ENCODE measurements around the gene CDK18.

The CDK18 gene

GRCh38 chr1:205569411-205570172 is 65.1 kb downstream of the CDK18 start:
- no peak for DNase-seq (ENCODE audit: low spot score)
- TF ChIP-seq CTCF (IDR thresholded peaks at IDR 0.05; ENCODE audit: extremely low read depth, missing control alignments): no peak

- DNase-seq (ENCODE audit: low spot score): no peak
- no peak for TF ChIP-seq CTCF (IDR thresholded peaks at IDR 0.05; ENCODE audit: extremely low read depth, missing control alignments)
Observed at GRCh38 chr1:205570173-205570501, 65.7 kb downstream of the CDK18 start.

- no peak for DNase-seq (ENCODE audit: low spot score)
- no peak for TF ChIP-seq CTCF (IDR thresholded peaks at IDR 0.05; ENCODE audit: extremely low read depth, missing control alignments)
Observed at GRCh38 chr1:205570796-205571537, 66.5 kb downstream of the CDK18 start.

- DNase-seq (ENCODE audit: low spot score): no peak
- TF ChIP-seq CTCF (IDR thresholded peaks at IDR 0.05; ENCODE audit: extremely low read depth, missing control alignments): no peak
Observed at GRCh38 chr1:205571747-205572146, 67.3 kb downstream of the CDK18 start.

GRCh38 chr1:205572421-205572820 is 68.0 kb downstream of the CDK18 start:
- DNase-seq (ENCODE audit: low spot score): no peak
- no peak for TF ChIP-seq CTCF (IDR thresholded peaks at IDR 0.05; ENCODE audit: extremely low read depth, missing control alignments)

- no peak for DNase-seq (ENCODE audit: low spot score)
- TF ChIP-seq CTCF (IDR thresholded peaks at IDR 0.05; ENCODE audit: extremely low read depth, missing control alignments): no peak
Observed at GRCh38 chr1:205575294-205575885, 70.9 kb downstream of the CDK18 start.

- no peak for TF ChIP-seq CTCF (IDR thresholded peaks at IDR 0.05; ENCODE audit: extremely low read depth, missing control alignments)
Observed at GRCh38 chr1:205576011-205576410, 71.5 kb downstream of the CDK18 start.

More at GRCh38 chr1:205576011-205576410, 71.5 kb downstream of the CDK18 start:
- no peak for DNase-seq (ENCODE audit: low spot score)
